DMS79 treated with DMSO at 0.1 percent for 48 hours (cell line): ENCODE measurements around the gene HYLS1.
"Not testable (repeated sequence)": the region's sequence is repeated elsewhere in the genome, so short reads cannot be mapped to it uniquely, and the experiment has no call there.

ENCODE experiments used
- DNase-seq: peaks from one replicate; lab custom pipeline; 2025; lab: John Stamatoyannopoulos, UW

HYLS1 gene

GRCh38 chr11:125903711-125904659 is 16.5 kb downstream of the HYLS1 start, which contains the start of gene DDX25:
Gene DDX25, plus strand, starts transcription at chr11:125904508. Its CDS starts 10 bp downstream, at chr11:125904518.
- DNase-seq = peak; percentile 55

GRCh38 chr11:125904678-125905077 is 17.2 kb downstream of the HYLS1 start:
- no peak for DNase-seq

- no peak for DNase-seq
Measured at GRCh38 chr11:125910226-125910849, 22.9 kb downstream of the HYLS1 start.

- not testable (repeated sequence) for DNase-seq
Measured at GRCh38 chr11:125914601-125915000, 27.1 kb downstream of the HYLS1 start.

GRCh38 chr11:125916683-125917347 is 29.3 kb downstream of the HYLS1 start:
- DNase-seq = no peak

- no peak for DNase-seq
Measured at GRCh38 chr11:125918140-125918840, 30.8 kb downstream of the HYLS1 start.

- DNase-seq = no peak
Measured at GRCh38 chr11:125921042-125921441, 33.6 kb downstream of the HYLS1 start.

GRCh38 chr11:125922156-125922555 is 34.7 kb downstream of the HYLS1 start:
- no peak for DNase-seq

- peak; percentile 84 for DNase-seq
Measured at GRCh38 chr11:125923012-125923579, 35.6 kb downstream of the HYLS1 start.

- DNase-seq = no peak
Measured at GRCh38 chr11:125923633-125924032, 36.2 kb downstream of the HYLS1 start.

- no peak for DNase-seq
Measured at GRCh38 chr11:125924384-125925007, 37.0 kb downstream of the HYLS1 start.

GRCh38 chr11:125925247-125925740 is 37.8 kb downstream of the HYLS1 start:
- no peak for DNase-seq

- DNase-seq = no peak
Measured at GRCh38 chr11:125925804-125926203, 38.3 kb downstream of the HYLS1 start.

GRCh38 chr11:125926682-125927081 is 39.2 kb downstream of the HYLS1 start:
- DNase-seq = no peak

- no peak for DNase-seq
Measured at GRCh38 chr11:125929445-125930075, 42.1 kb downstream of the HYLS1 start.

- DNase-seq = no peak
Measured at GRCh38 chr11:125930076-125930450, 42.6 kb downstream of the HYLS1 start.

- no peak for DNase-seq
Measured at GRCh38 chr11:125931116-125931515, 43.6 kb downstream of the HYLS1 start.

GRCh38 chr11:125931668-125932067 is 44.2 kb downstream of the HYLS1 start:
- DNase-seq = no peak

- DNase-seq = no peak
Measured at GRCh38 chr11:125932301-125932700, 44.8 kb downstream of the HYLS1 start.

- no peak for DNase-seq
Measured at GRCh38 chr11:125933030-125933813, 45.8 kb downstream of the HYLS1 start.
